Endothelial cell (in vitro differentiated cells): ENCODE data around the gene METTL23. TPM values are rescaled to one million over a fixed set of nuclear protein-coding genes. Genes with fewer than 3 reads are reported as not detected.
"Not testable (repeated sequence)": the region's sequence is repeated elsewhere in the genome, so short reads cannot be mapped to it uniquely, and the experiment has no call there.

Experiments used
- DNase-seq: peaks from one replicate; pipeline ENCODE4 v3.0.0; 2021; ENCODE audit warnings: low spot score
- H3K27ac Mint-ChIP-seq: one replicate; pipeline ENCODE4 v1.8.0; 2021; ENCODE audit warnings: mixed read lengths, inconsistent platforms; ENCODE audit not compliant: unreplicated experiment
- H3K27me3 Mint-ChIP-seq: one replicate; pipeline ENCODE4 v1.8.0; 2021; ENCODE audit warnings: mild to moderate bottlenecking, moderate library complexity, mixed read lengths, inconsistent platforms; ENCODE audit not compliant: unreplicated experiment
- H3K36me3 Mint-ChIP-seq: one replicate; pipeline ENCODE4 v1.8.0; 2021; ENCODE audit warnings: mild to moderate bottlenecking, low read depth, mixed read lengths, inconsistent platforms; ENCODE audit not compliant: unreplicated experiment
- H3K4me1 Mint-ChIP-seq: one replicate; pipeline ENCODE4 v1.8.0; 2021; ENCODE audit warnings: mild to moderate bottlenecking, mixed read lengths, inconsistent platforms; ENCODE audit not compliant: unreplicated experiment
- H3K4me3 Mint-ChIP-seq: one replicate; pipeline ENCODE4 v1.8.0; 2021; ENCODE audit warnings: mild to moderate bottlenecking, mixed read lengths, inconsistent platforms; ENCODE audit not compliant: unreplicated experiment
- H3K9me3 Mint-ChIP-seq: one replicate; pipeline ENCODE4 v1.8.0; 2021; ENCODE audit warnings: mixed read lengths, inconsistent platforms; ENCODE audit not compliant: unreplicated experiment
- CTCF ChIP-seq: fragments of 200-600 bp; sonication (generic); IDR thresholded peaks from one replicate; pipeline ENCODE4 v1.5.0; 2021; ENCODE audit warnings: antibody characterized with exemption; ENCODE audit not compliant: unreplicated experiment
- total RNA-seq: library from RNA; stranded (reverse); fragmentation: NEBNext Ultra II Directional; extraction: Animal tissue kit (Norgen Biotek cat#: 25700); gene quantifications from one replicate; pipeline ENCODE4 v1.2.1, GENCODE V29; 2021; ENCODE audit not compliant: unreplicated experiment

The METTL23 gene
- total RNA-seq, 1 donor from 2014 or later, result 30.5 TPM

GRCh38 chr17:76704805-76705204 lies 21.8 kb upstream of the METTL23 start:
- H3K9me3 Mint-ChIP-seq, result no peaks in the 10 kb centered on the region
- H3K4me3 Mint-ChIP-seq, result no peak overlapping the region
- no peak for TF ChIP-seq CTCF
- DNase-seq, result no peak
- peaks cover 16% of the 10 kb centered on the region for H3K4me1 Mint-ChIP-seq
- H3K27ac Mint-ChIP-seq, result no peak overlapping the region
- H3K27me3 Mint-ChIP-seq, result peaks cover 7% of the 10 kb centered on the region
- H3K36me3 Mint-ChIP-seq, result no peaks in the 10 kb centered on the region

- Mint-ChIP-seq H3K9me3 (no peaks in the 10 kb centered on the region), H3K36me3 (no peaks in the 10 kb centered on the region), H3K27me3 (peaks cover 7% of the 10 kb centered on the region), H3K4me1 (peaks cover 17% of the 10 kb centered on the region), H3K4me3 (no peak overlapping the region), H3K27ac (no peak overlapping the region)
- TF ChIP-seq CTCF, result no peak
- no peak for DNase-seq
Measured at GRCh38 chr17:76706817-76707216, 19.8 kb upstream of the METTL23 start.

GRCh38 chr17:76707985-76708807 lies 18.4 kb upstream of the METTL23 start:
- no peak for TF ChIP-seq CTCF
- H3K27ac Mint-ChIP-seq, result no peak overlapping the region
- H3K27me3 Mint-ChIP-seq, result peaks cover 6% of the 10 kb centered on the region
- peak; percentile 75 for DNase-seq
- H3K4me1 Mint-ChIP-seq, result peaks cover 18% of the 10 kb centered on the region
- no peaks in the 10 kb centered on the region for H3K9me3 Mint-ChIP-seq
- H3K4me3 Mint-ChIP-seq, result peak overlapping the region; percentile 37
- H3K36me3 Mint-ChIP-seq, result peaks cover 4% of the 10 kb centered on the region

GRCh38 chr17:76709077-76709950 lies 17.3 kb upstream of the METTL23 start:
- Mint-ChIP-seq H3K27me3 (peaks cover 6% of the 10 kb centered on the region), H3K4me3 (peak overlapping the region; percentile 88), H3K36me3 (peaks cover 15% of the 10 kb centered on the region), H3K9me3 (no peaks in the 10 kb centered on the region), H3K27ac (peak overlapping the region; percentile 13), H3K4me1 (peaks cover 18% of the 10 kb centered on the region)
- no peak for TF ChIP-seq CTCF
- no peak for DNase-seq

- peak overlapping the region; percentile 13 for H3K27ac Mint-ChIP-seq
- peaks cover 19% of the 10 kb centered on the region for H3K36me3 Mint-ChIP-seq
- H3K4me1 Mint-ChIP-seq, result peaks cover 18% of the 10 kb centered on the region
Measured at GRCh38 chr17:76709951-76710862, 16.4 kb upstream of the METTL23 start.

More at GRCh38 chr17:76709951-76710862, 16.4 kb upstream of the METTL23 start:
- H3K4me3 Mint-ChIP-seq, result peak overlapping the region; percentile 88
- not testable (repeated sequence) for DNase-seq, H3K27me3 Mint-ChIP-seq, H3K9me3 Mint-ChIP-seq
